ENCODE measurements around the gene IL13RA1.
"Not testable (repeated sequence)": the region's sequence is repeated elsewhere in the genome, so short reads cannot be mapped to it uniquely, and the experiment has no call there.

IL13RA1 gene

GRCh38 chrX:118727686-118728339 is 407 bp downstream of the IL13RA1 start:
- H3K9me3 ChIP-seq (ENCODE audit: control insufficient read depth in 1 of 2, low read length in 2 of 2) = no peaks in the 10 kb centered on the region
- no peaks in the 10 kb centered on the region for H3K36me3 ChIP-seq (ENCODE audit: control insufficient read depth in 1 of 2, insufficient read depth in 2 of 2, low read length in 2 of 2)
- peaks cover 20 to 46% of the 10 kb centered on the region in 2 donors for H3K4me1 ChIP-seq (ENCODE audit: control insufficient read depth in 1 of 2, insufficient read depth in 2 of 2, low read length in 2 of 2)
- H3K9ac ChIP-seq (ENCODE audit: low read depth in 1 of 2, low read length in 2 of 2) = peak overlapping the region; percentile 63 to 69
- H3K4me3 ChIP-seq (ENCODE audit: low read depth in 1 of 2, low read length in 2 of 2) = peak overlapping the region; percentile 68 to 72
- H3K27ac ChIP-seq (ENCODE audit: low read depth, low read length) = peak overlapping the region; percentile 83
- H3K27me3 ChIP-seq (ENCODE audit: control insufficient read depth in 1 of 2, insufficient read depth in 2 of 2, low read length in 2 of 2) = no peaks in the 10 kb centered on the region

GRCh38 chrX:118729042-118729652 is 1.7 kb downstream of the IL13RA1 start:
- no peaks in the 10 kb centered on the region for H3K27me3 ChIP-seq (ENCODE audit: control insufficient read depth in 1 of 2, insufficient read depth in 2 of 2, low read length in 2 of 2)
- no peak overlapping the region for H3K27ac ChIP-seq (ENCODE audit: low read depth, low read length)
- peak overlapping the region; percentile 68 to 72 for H3K4me3 ChIP-seq (ENCODE audit: low read depth in 1 of 2, low read length in 2 of 2)
- peaks cover 20 to 38% of the 10 kb centered on the region in 2 donors for H3K4me1 ChIP-seq (ENCODE audit: control insufficient read depth in 1 of 2, insufficient read depth in 2 of 2, low read length in 2 of 2)
- H3K36me3 ChIP-seq (ENCODE audit: control insufficient read depth in 1 of 2, insufficient read depth in 2 of 2, low read length in 2 of 2) = no peaks in the 10 kb centered on the region
- no peaks in the 10 kb centered on the region for H3K9me3 ChIP-seq (ENCODE audit: control insufficient read depth in 1 of 2, low read length in 2 of 2)
- H3K9ac ChIP-seq (ENCODE audit: low read depth in 1 of 2, low read length in 2 of 2) = peak overlapping the region in 1 of 2 donors; percentile 63

GRCh38 chrX:118730500-118731247 is 3.3 kb downstream of the IL13RA1 start:
- H3K9me3 ChIP-seq (ENCODE audit: control insufficient read depth in 1 of 2, low read length in 2 of 2) = no peaks in the 10 kb centered on the region
- H3K36me3 ChIP-seq (ENCODE audit: control insufficient read depth in 1 of 2, insufficient read depth in 2 of 2, low read length in 2 of 2) = no peaks in the 10 kb centered on the region
- H3K4me1 ChIP-seq (ENCODE audit: control insufficient read depth in 1 of 2, insufficient read depth in 2 of 2, low read length in 2 of 2) = peaks cover 9 to 27% of the 10 kb centered on the region in 2 donors
- H3K27ac ChIP-seq (ENCODE audit: low read depth, low read length) = no peak overlapping the region
- no peaks in the 10 kb centered on the region for H3K27me3 ChIP-seq (ENCODE audit: control insufficient read depth in 1 of 2, insufficient read depth in 2 of 2, low read length in 2 of 2)
- no peak overlapping the region for H3K9ac ChIP-seq (ENCODE audit: low read depth in 1 of 2, low read length in 2 of 2)
- H3K4me3 ChIP-seq (ENCODE audit: low read depth in 1 of 2, low read length in 2 of 2) = peak overlapping the region in 1 of 2 donors; percentile 15

- H3K36me3 ChIP-seq (ENCODE audit: control insufficient read depth in 1 of 2, insufficient read depth in 2 of 2, low read length in 2 of 2); H3K9me3 ChIP-seq (ENCODE audit: control insufficient read depth in 1 of 2, low read length in 2 of 2); H3K27me3 ChIP-seq (ENCODE audit: control insufficient read depth in 1 of 2, insufficient read depth in 2 of 2, low read length in 2 of 2); H3K4me3 ChIP-seq (ENCODE audit: low read depth in 1 of 2, low read length in 2 of 2); H3K27ac ChIP-seq (ENCODE audit: low read depth, low read length); H3K9ac ChIP-seq (ENCODE audit: low read depth in 1 of 2, low read length in 2 of 2): not testable (repeated sequence)
- H3K4me1 ChIP-seq (ENCODE audit: control insufficient read depth in 1 of 2, insufficient read depth in 2 of 2, low read length in 2 of 2) = peaks cover 0 to 20% of the 10 kb centered on the region in 2 donors
Observed at GRCh38 chrX:118732551-118732950, 5.1 kb downstream of the IL13RA1 start.

GRCh38 chrX:118734909-118735308 is 7.5 kb downstream of the IL13RA1 start:
- no peak overlapping the region for H3K4me3 ChIP-seq (ENCODE audit: low read depth in 1 of 2, low read length in 2 of 2)
- no peaks in the 10 kb centered on the region for H3K9me3 ChIP-seq (ENCODE audit: control insufficient read depth in 1 of 2, low read length in 2 of 2)
- no peak overlapping the region for H3K27ac ChIP-seq (ENCODE audit: low read depth, low read length)
- peaks cover 0 to 11% of the 10 kb centered on the region in 2 donors for H3K4me1 ChIP-seq (ENCODE audit: control insufficient read depth in 1 of 2, insufficient read depth in 2 of 2, low read length in 2 of 2)
- no peaks in the 10 kb centered on the region for H3K36me3 ChIP-seq (ENCODE audit: control insufficient read depth in 1 of 2, insufficient read depth in 2 of 2, low read length in 2 of 2)
- H3K27me3 ChIP-seq (ENCODE audit: control insufficient read depth in 1 of 2, insufficient read depth in 2 of 2, low read length in 2 of 2) = no peaks in the 10 kb centered on the region
- no peak overlapping the region for H3K9ac ChIP-seq (ENCODE audit: low read depth in 1 of 2, low read length in 2 of 2)

GRCh38 chrX:118736394-118737010 is 9.1 kb downstream of the IL13RA1 start:
- no peaks in the 10 kb centered on the region for H3K27me3 ChIP-seq (ENCODE audit: control insufficient read depth in 1 of 2, insufficient read depth in 2 of 2, low read length in 2 of 2)
- H3K9me3 ChIP-seq (ENCODE audit: control insufficient read depth in 1 of 2, low read length in 2 of 2) = no peaks in the 10 kb centered on the region
- H3K4me1 ChIP-seq (ENCODE audit: control insufficient read depth in 1 of 2, insufficient read depth in 2 of 2, low read length in 2 of 2) = no peaks in the 10 kb centered on the region
- no peak overlapping the region for H3K27ac ChIP-seq (ENCODE audit: low read depth, low read length)
- no peak overlapping the region for H3K4me3 ChIP-seq (ENCODE audit: low read depth in 1 of 2, low read length in 2 of 2)
- no peaks in the 10 kb centered on the region for H3K36me3 ChIP-seq (ENCODE audit: control insufficient read depth in 1 of 2, insufficient read depth in 2 of 2, low read length in 2 of 2)
- no peak overlapping the region for H3K9ac ChIP-seq (ENCODE audit: low read depth in 1 of 2, low read length in 2 of 2)

- H3K27me3 ChIP-seq (ENCODE audit: control insufficient read depth in 1 of 2, insufficient read depth in 2 of 2, low read length in 2 of 2) = no peaks in the 10 kb centered on the region
- H3K4me1 ChIP-seq (ENCODE audit: control insufficient read depth in 1 of 2, insufficient read depth in 2 of 2, low read length in 2 of 2) = no peaks in the 10 kb centered on the region
- H3K9me3 ChIP-seq (ENCODE audit: control insufficient read depth in 1 of 2, low read length in 2 of 2) = no peaks in the 10 kb centered on the region
- no peak overlapping the region for H3K27ac ChIP-seq (ENCODE audit: low read depth, low read length)
- peaks cover 0 to 3% of the 10 kb centered on the region in 2 donors for H3K36me3 ChIP-seq (ENCODE audit: control insufficient read depth in 1 of 2, insufficient read depth in 2 of 2, low read length in 2 of 2)
- no peak overlapping the region for H3K4me3 ChIP-seq (ENCODE audit: low read depth in 1 of 2, low read length in 2 of 2)
- no peak overlapping the region for H3K9ac ChIP-seq (ENCODE audit: low read depth in 1 of 2, low read length in 2 of 2)
Observed at GRCh38 chrX:118739577-118739976, 12.2 kb downstream of the IL13RA1 start.

GRCh38 chrX:118740276-118740889 is 13.0 kb downstream of the IL13RA1 start:
- peaks cover 0 to 3% of the 10 kb centered on the region in 2 donors for H3K36me3 ChIP-seq (ENCODE audit: control insufficient read depth in 1 of 2, insufficient read depth in 2 of 2, low read length in 2 of 2)
- no peak overlapping the region for H3K27ac ChIP-seq (ENCODE audit: low read depth, low read length)
- H3K9ac ChIP-seq (ENCODE audit: low read depth in 1 of 2, low read length in 2 of 2) = no peak overlapping the region
- H3K4me3 ChIP-seq (ENCODE audit: low read depth in 1 of 2, low read length in 2 of 2) = no peak overlapping the region
- no peaks in the 10 kb centered on the region for H3K9me3 ChIP-seq (ENCODE audit: control insufficient read depth in 1 of 2, low read length in 2 of 2)
- no peaks in the 10 kb centered on the region for H3K4me1 ChIP-seq (ENCODE audit: control insufficient read depth in 1 of 2, insufficient read depth in 2 of 2, low read length in 2 of 2)
- H3K27me3 ChIP-seq (ENCODE audit: control insufficient read depth in 1 of 2, insufficient read depth in 2 of 2, low read length in 2 of 2) = no peaks in the 10 kb centered on the region

- H3K4me3 ChIP-seq (ENCODE audit: low read depth in 1 of 2, low read length in 2 of 2) = no peak overlapping the region
- no peaks in the 10 kb centered on the region for H3K27me3 ChIP-seq (ENCODE audit: control insufficient read depth in 1 of 2, insufficient read depth in 2 of 2, low read length in 2 of 2)
- H3K9ac ChIP-seq (ENCODE audit: low read depth in 1 of 2, low read length in 2 of 2) = no peak overlapping the region
Observed at GRCh38 chrX:118742176-118742575, 14.8 kb downstream of the IL13RA1 start.

More at GRCh38 chrX:118742176-118742575, 14.8 kb downstream of the IL13RA1 start:
- no peaks in the 10 kb centered on the region for H3K4me1 ChIP-seq (ENCODE audit: control insufficient read depth in 1 of 2, insufficient read depth in 2 of 2, low read length in 2 of 2)
- peaks cover 0 to 3% of the 10 kb centered on the region in 2 donors for H3K36me3 ChIP-seq (ENCODE audit: control insufficient read depth in 1 of 2, insufficient read depth in 2 of 2, low read length in 2 of 2)
- no peak overlapping the region for H3K27ac ChIP-seq (ENCODE audit: low read depth, low read length)
- H3K9me3 ChIP-seq (ENCODE audit: control insufficient read depth in 1 of 2, low read length in 2 of 2) = no peaks in the 10 kb centered on the region
